HepG2 (cell line): ENCODE measurements around the gene C9orf40. TPM values are rescaled to one million over a fixed set of nuclear protein-coding genes. Genes with fewer than 3 reads are reported as not detected.

Source experiments
- ASH2L ChIP-seq: fragments of 300-600, 200-600 bp; sonication (generic); IDR thresholded peaks from 2 replicates; pipeline ENCODE4 v1.7.0; 2017; ENCODE audit warnings: low read depth, mild to moderate bottlenecking, moderate library complexity, mixed read lengths, low read length; ENCODE audit not compliant: insufficient read length
- ERF ChIP-seq: IDR thresholded peaks from 2 replicates; pipeline ENCODE4 v1.6.1; 2018; ENCODE audit warnings: missing biosample characterization, missing genetic modification reagents
- HNF4A ChIP-seq: sonication (generic); formaldehyde crosslinking; IDR thresholded peaks from 2 replicates; pipeline ENCODE4 v1.4.0; 2020; ENCODE audit warnings: missing genetic modification reagents
- HOXA5 ChIP-seq: sonication (generic); formaldehyde crosslinking; IDR thresholded peaks from 2 replicates; pipeline ENCODE4 v1.4.0; 2020; ENCODE audit warnings: missing genetic modification reagents
- TCF7 ChIP-seq: sonication (generic); IDR thresholded peaks from 2 replicates; pipeline ENCODE4 v1.6.1; 2016; ENCODE audit warnings: antibody characterized with exemption, low read depth
- ZKSCAN1 ChIP-seq: fragments of 150-350 bp; IDR thresholded peaks from 2 replicates; pipeline ENCODE4 v1.6.1; 2014; ENCODE audit warnings: low read length
- ZNF501 ChIP-seq: sonication (generic); formaldehyde crosslinking; IDR thresholded peaks from 2 replicates; pipeline ENCODE4 v1.5.1; 2020; ENCODE audit warnings: mild to moderate bottlenecking, moderate library complexity, missing genetic modification reagents
- polyA plus RNA-seq, 8 experiments: library from polyadenylated mRNA; depleted of rRNA in 3 of 8; stranded (reverse) in 7 of 8; unstranded in 1 of 8; fragments of >200 nt; fragmentation: Illumina TruSeq in 4 of 8; extraction: Trizol in 4 of 8; gene quantifications; 2 replicates each; pipeline versions ENCODE4 v1.2.1 to v1.2.3, GENCODE V29; 2011 to 2016; ENCODE audit warnings: low read depth in 4 of 8, missing spikeins in 1 of 8, mixed read lengths in 1 of 8; ENCODE audit not compliant: insufficient read depth in 1 of 8
- total RNA-seq, 5 experiments: library from RNA; depleted of rRNA; stranded (reverse); fragments of >200 nt; fragmentation: Illumina TruSeq; extraction: Trizol; gene quantifications; 2 replicates each; pipeline ENCODE4 v1.2.3, GENCODE V29; 2016; ENCODE audit warnings: low read depth in 1 of 5
- TF ChIP-seq, protein P1 (sequence below): sonication (generic); formaldehyde crosslinking; IDR thresholded peaks from 2 replicates; pipeline ENCODE4 v1.4.0; 2020; ENCODE audit warnings: mild to moderate bottlenecking, low read depth, missing genetic modification reagents
- TF ChIP-seq, protein P2 (sequence below): sonication (generic); formaldehyde crosslinking; conservative IDR thresholded peaks from 2 replicates; pipeline ENCODE4 v1.4.0; 2020; ENCODE audit warnings: mild to moderate bottlenecking, missing genetic modification reagents, moderate library complexity

Gene C9orf40
- total and polyA plus RNA-seq, 2 of the 13 experiments (the other 11 are each of a cell fraction or from before 2014, with no cell fraction given), result 3.0 to 13.5 TPM

DNA sequence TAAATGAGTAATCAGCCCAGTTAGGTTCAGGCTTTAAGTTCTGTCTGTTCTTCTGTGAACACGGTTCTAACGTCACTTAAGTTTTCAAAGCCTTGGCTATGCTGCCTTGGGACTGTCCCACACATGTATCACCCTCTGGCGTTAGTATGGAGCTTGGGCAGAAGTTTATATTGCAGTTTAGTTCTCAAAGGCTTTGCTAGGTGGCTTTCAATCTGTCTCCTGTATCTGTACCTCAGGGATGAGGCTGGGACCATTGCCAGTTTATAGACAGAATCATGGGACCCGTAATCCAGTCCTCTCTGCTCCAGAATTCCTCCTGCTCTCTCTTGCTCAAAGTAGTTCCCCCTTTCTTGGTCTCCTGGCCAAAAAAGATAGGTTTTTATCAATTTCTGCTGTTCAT is 12.1 kb downstream of the C9orf40 start (continued):
- TF ChIP-seq, protein P1, sequence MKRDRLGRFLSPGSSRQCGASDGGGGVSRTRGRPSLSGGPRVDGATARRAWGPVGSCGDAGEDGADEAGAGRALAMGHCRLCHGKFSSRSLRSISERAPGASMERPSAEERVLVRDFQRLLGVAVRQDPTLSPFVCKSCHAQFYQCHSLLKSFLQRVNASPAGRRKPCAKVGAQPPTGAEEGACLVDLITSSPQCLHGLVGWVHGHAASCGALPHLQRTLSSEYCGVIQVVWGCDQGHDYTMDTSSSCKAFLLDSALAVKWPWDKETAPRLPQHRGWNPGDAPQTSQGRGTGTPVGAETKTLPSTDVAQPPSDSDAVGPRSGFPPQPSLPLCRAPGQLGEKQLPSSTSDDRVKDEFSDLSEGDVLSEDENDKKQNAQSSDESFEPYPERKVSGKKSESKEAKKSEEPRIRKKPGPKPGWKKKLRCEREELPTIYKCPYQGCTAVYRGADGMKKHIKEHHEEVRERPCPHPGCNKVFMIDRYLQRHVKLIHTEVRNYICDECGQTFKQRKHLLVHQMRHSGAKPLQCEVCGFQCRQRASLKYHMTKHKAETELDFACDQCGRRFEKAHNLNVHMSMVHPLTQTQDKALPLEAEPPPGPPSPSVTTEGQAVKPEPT (CRISPR knock-in tag), result no peak
- TF ChIP-seq HNF4A (CRISPR knock-in tag) (peak; percentile 38; the same call in 1 of the 2 replicates), ZKSCAN1 (no peak), ZNF501 (CRISPR knock-in tag) (no peak), HOXA5 (CRISPR knock-in tag) (no peak), ERF (CRISPR knock-in tag) (0 out of 2 replicates have a peak, but pooled peaks have one; percentile 11), TCF7 (no peak), ASH2L (no peak)
- TF ChIP-seq, protein P2, sequence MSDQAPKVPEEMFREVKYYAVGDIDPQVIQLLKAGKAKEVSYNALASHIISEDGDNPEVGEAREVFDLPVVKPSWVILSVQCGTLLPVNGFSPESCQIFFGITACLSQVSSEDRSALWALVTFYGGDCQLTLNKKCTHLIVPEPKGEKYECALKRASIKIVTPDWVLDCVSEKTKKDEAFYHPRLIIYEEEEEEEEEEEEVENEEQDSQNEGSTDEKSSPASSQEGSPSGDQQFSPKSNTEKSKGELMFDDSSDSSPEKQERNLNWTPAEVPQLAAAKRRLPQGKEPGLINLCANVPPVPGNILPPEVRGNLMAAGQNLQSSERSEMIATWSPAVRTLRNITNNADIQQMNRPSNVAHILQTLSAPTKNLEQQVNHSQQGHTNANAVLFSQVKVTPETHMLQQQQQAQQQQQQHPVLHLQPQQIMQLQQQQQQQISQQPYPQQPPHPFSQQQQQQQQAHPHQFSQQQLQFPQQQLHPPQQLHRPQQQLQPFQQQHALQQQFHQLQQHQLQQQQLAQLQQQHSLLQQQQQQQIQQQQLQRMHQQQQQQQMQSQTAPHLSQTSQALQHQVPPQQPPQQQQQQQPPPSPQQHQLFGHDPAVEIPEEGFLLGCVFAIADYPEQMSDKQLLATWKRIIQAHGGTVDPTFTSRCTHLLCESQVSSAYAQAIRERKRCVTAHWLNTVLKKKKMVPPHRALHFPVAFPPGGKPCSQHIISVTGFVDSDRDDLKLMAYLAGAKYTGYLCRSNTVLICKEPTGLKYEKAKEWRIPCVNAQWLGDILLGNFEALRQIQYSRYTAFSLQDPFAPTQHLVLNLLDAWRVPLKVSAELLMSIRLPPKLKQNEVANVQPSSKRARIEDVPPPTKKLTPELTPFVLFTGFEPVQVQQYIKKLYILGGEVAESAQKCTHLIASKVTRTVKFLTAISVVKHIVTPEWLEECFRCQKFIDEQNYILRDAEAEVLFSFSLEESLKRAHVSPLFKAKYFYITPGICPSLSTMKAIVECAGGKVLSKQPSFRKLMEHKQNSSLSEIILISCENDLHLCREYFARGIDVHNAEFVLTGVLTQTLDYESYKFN, result no peak
